Measurements from ENCODE around the gene HSBP1L1. TPM values are rescaled to one million over a fixed set of nuclear protein-coding genes. Genes with fewer than 3 reads are reported as not detected.
A peak's percentile ranks its signal among the peaks of the same experiment; 100 is the strongest.

The HSBP1L1 gene
- total and polyA plus RNA-seq, 2 of the 13 experiments (the other 11 are each of a cell fraction or from before 2014, with no cell fraction given) = 22.6 to 45.1 TPM

GRCh38 chr18:79987566-79987965 is 23.1 kb downstream of the HSBP1L1 start:
- Histone ChIP-seq H3K9me3 (ENCODE audit: low read length) (no peaks in the 10 kb centered on the region), H3K36me3 (replicated peaks in 1 of 2; ENCODE audit: control insufficient read depth in 1 of 2, insufficient read depth in 2 of 2, low read length in 2 of 2) (peaks cover 3 to 15% of the 10 kb centered on the region in 2 experiments; a peak in 4 of 5 replicates), H3K4me3 (replicated peaks in 1 of 3; ENCODE audit: insufficient read depth in 1 of 3, low read depth in 2 of 3, low read length in 3 of 3) (peak overlapping the region; percentile 84 to 96 (median 85)), H3K27ac (ENCODE audit: extremely low read length, insufficient read depth, low read length) (peak overlapping the region; percentile 85), H3K79me2 (ENCODE audit: insufficient read depth, low read length) (peaks cover 59% of the 10 kb centered on the region), H3K9ac (ENCODE audit: insufficient read depth, low read depth, low read length) (peak overlapping the region; percentile 92), H4K20me1 (ENCODE audit: insufficient read depth, low read length) (peaks cover 36% of the 10 kb centered on the region), H3K4me2 (ENCODE audit: low read depth, low read length) (peak overlapping the region; percentile 97), H3K27me3 (ENCODE audit: control insufficient read depth in 1 of 2, insufficient read depth in 2 of 2, low read length in 2 of 2) (no peaks in the 10 kb centered on the region; a peak in 1 of 5 replicates), H3K4me1 (ENCODE audit: insufficient read depth, low read length) (peaks cover 54% of the 10 kb centered on the region), H2AFZ (ENCODE audit: low read length) (no peak overlapping the region)
- 2% methylated on average over 6 of the region's 6 CpGs for WGBS (ENCODE audit: low lambda C conversion rate)
- intact Hi-C loops (cut with micrococcal nuclease; ENCODE audit: unreplicated experiment) (no loop called here), in situ Hi-C loops (cut with HindIII; ENCODE audit: extremely low pct_ligation_motif_present, low pct_unique_long_range_greater_than_20kb) (loop anchor here (5.0 kb wide), 1 partner anchor 45 kb away; the partner anchor contains the start of gene RBFA)
- no peak for FAIRE-seq
- ATAC-seq = no peak
- POLR2A ChIA-PET = interaction anchor here (0.9 to 6.1 kb wide), 4 partner anchors 23 to 121 kb away, joined by 3 to 45 read pairs (median 22); partner anchors contain the start of genes ADNP2, HSBP1L1 and RBFA
- CTCF ChIA-PET (ENCODE audit: low intra/inter-chr PET ratio, low total read pairs) = interaction anchor here (2.1 kb wide), 1 partner anchor 53 kb away, joined by 8 read pairs; no protein-coding TSS in a partner anchor
- TF ChIP-seq KLF16 (CRISPR knock-in tag; IDR thresholded peaks at IDR 0.05) (0 out of 4 replicates have a peak, but pooled peaks of 1 of the 2 experiments have one; percentile 3), KAT7 (CRISPR knock-in tag; IDR thresholded peaks at IDR 0.05; ENCODE audit: borderline replicate concordance) (no peak), TFDP2 (CRISPR knock-in tag; IDR thresholded peaks at IDR 0.05) (no peak), ZNF414 (CRISPR knock-in tag; IDR thresholded peaks at IDR 0.05) (0 out of 2 replicates have a peak, but pooled peaks have one; percentile 44), RNF219 (CRISPR knock-in tag; IDR thresholded peaks at IDR 0.05) (0 out of 2 replicates have a peak, but pooled peaks have one; percentile 5), ZNF333 (CRISPR knock-in tag; IDR thresholded peaks at IDR 0.05; ENCODE audit: borderline replicate concordance) (no peak)
- no TSS peak for BruUV-seq (replicated peaks)
- no peak for DNase-seq (ENCODE audit: low spot score)

Data from HepG2 (cell line).